CD14-positive monocyte (primary cell): ENCODE data around the gene CCDC40. TPM values are rescaled to one million over a fixed set of nuclear protein-coding genes. Genes with fewer than 3 reads are reported as not detected.

Experiments used
- DNase-seq, 3 donors: peaks; one replicate each; pipeline ENCODE4 v3.0.0-alpha.2; 2011 to 2022
- H2AFZ ChIP-seq: 2 replicates; pipeline ENCODE4 v1.6.0; 2012; ENCODE audit warnings: mild to moderate bottlenecking, low read depth, low read length, inconsistent platforms; ENCODE audit not compliant: insufficient read depth, poor library complexity, severe bottlenecking
- H3K27ac ChIP-seq, 2 donors: 1 replicate in 1 of 2; 2 replicates in 1 of 2; pipeline ENCODE4 v1.5.1; 2012 to 2013; ENCODE audit warnings: low read length in 2 of 2, control low read depth in 1 of 2, inconsistent platforms in 1 of 2, low read depth in 1 of 2, mild to moderate bottlenecking in 1 of 2
- H3K27me3 ChIP-seq, 2 donors: one replicate each; pipeline versions ENCODE4 v1.6.0 to v1.6.1; 2011 to 2013; ENCODE audit warnings: low read length in 2 of 2; ENCODE audit not compliant: control insufficient read depth in 2 of 2, insufficient read depth in 2 of 2
- H3K36me3 ChIP-seq, 2 donors: replicated peaks in 1 of 2; 1 replicate in 1 of 2; 2 replicates in 1 of 2; pipeline versions ENCODE4 v1.5.1 to v1.6.1; 2012 to 2013; ENCODE audit warnings: low read length in 2 of 2, control low read depth in 1 of 2, inconsistent platforms in 1 of 2, mild to moderate bottlenecking in 1 of 2; ENCODE audit not compliant: insufficient read depth in 2 of 2, control insufficient read depth in 1 of 2
- H3K4me1 ChIP-seq, 2 donors: 1 replicate in 1 of 2; 2 replicates in 1 of 2; pipeline versions ENCODE4 v1.5.1 to v1.6.1; 2012 to 2013; ENCODE audit warnings: low read length in 2 of 2, control low read depth in 1 of 2, inconsistent platforms in 1 of 2, mild to moderate bottlenecking in 1 of 2, moderate library complexity in 1 of 2; ENCODE audit not compliant: insufficient read depth in 2 of 2, control insufficient read depth in 1 of 2
- H3K4me2 ChIP-seq: replicated peaks from 2 replicates; pipeline ENCODE3; 2012; ENCODE audit warnings: low read length, moderate library complexity, mild to moderate bottlenecking; ENCODE audit not compliant: poor library complexity, severe bottlenecking; ENCODE audit errors: extremely low read depth
- H3K4me3 ChIP-seq, 3 experiments: fragments of 200-600 bp in 1 of 3; sonication (generic) in 1 of 3; replicated peaks in 1 of 3; 1 replicate in 2 of 3; 2 replicates in 1 of 3; pipeline ENCODE4 v1.5.1; 2011 to 2013; ENCODE audit warnings: low read length in 3 of 3, mild to moderate bottlenecking in 3 of 3, control low read depth in 2 of 3, low read depth in 2 of 3, inconsistent platforms in 1 of 3, moderate library complexity in 1 of 3
- H3K79me2 ChIP-seq: 2 replicates; pipeline ENCODE4 v1.6.0; 2012; ENCODE audit warnings: mild to moderate bottlenecking, control low read depth, inconsistent platforms, low read length, moderate library complexity; ENCODE audit not compliant: insufficient read depth
- H3K9ac ChIP-seq: 2 replicates; pipeline ENCODE4 v1.6.0; 2017; ENCODE audit warnings: low read length, mild to moderate bottlenecking; ENCODE audit not compliant: insufficient read depth, poor library complexity, severe bottlenecking
- H3K9me3 ChIP-seq, 2 donors: replicated peaks in 1 of 2; 1 replicate in 1 of 2; 2 replicates in 1 of 2; pipeline versions ENCODE4 v1.5.1 to v1.6.1; 2012 to 2013; ENCODE audit warnings: low read length in 2 of 2, control low read depth in 1 of 2; ENCODE audit not compliant: control insufficient read depth in 1 of 2, insufficient read depth in 1 of 2
- H4K20me1 ChIP-seq: 2 replicates; pipeline ENCODE4 v1.6.0; 2012; ENCODE audit warnings: mild to moderate bottlenecking, low read length, control low read depth, moderate library complexity; ENCODE audit not compliant: insufficient read depth
- H3K27ac Mint-ChIP-seq, 7 donors: one replicate each; pipeline ENCODE4 v1.8.0; 2020; ENCODE audit warnings: mild to moderate bottlenecking in 7 of 7, mixed read lengths in 7 of 7, moderate library complexity in 6 of 7, inconsistent platforms in 2 of 7
- H3K27me3 Mint-ChIP-seq, 3 donors: one replicate each; pipeline ENCODE4 v1.8.0; 2021 to 2022; ENCODE audit warnings: low read depth in 3 of 3, mild to moderate bottlenecking in 3 of 3, mixed read lengths in 3 of 3, moderate library complexity in 3 of 3, inconsistent platforms in 1 of 3
- H3K36me3 Mint-ChIP-seq, 2 donors: one replicate each; pipeline ENCODE4 v1.8.0; 2020; ENCODE audit warnings: mixed read lengths in 2 of 2, inconsistent platforms in 1 of 2, mild to moderate bottlenecking in 1 of 2
- H3K4me1 Mint-ChIP-seq: one replicate; pipeline ENCODE4 v1.8.0; 2020; ENCODE audit warnings: mild to moderate bottlenecking, mixed read lengths
- H3K4me3 Mint-ChIP-seq, 2 donors: one replicate each; pipeline ENCODE4 v1.8.0; 2020; ENCODE audit warnings: mild to moderate bottlenecking in 2 of 2, mixed read lengths in 2 of 2, moderate library complexity in 1 of 2
- H3K9me3 Mint-ChIP-seq, 7 donors: one replicate each; pipeline ENCODE4 v1.8.0; 2020 to 2022; ENCODE audit warnings: mixed read lengths in 7 of 7, mild to moderate bottlenecking in 6 of 7, moderate library complexity in 6 of 7, inconsistent platforms in 2 of 7
- WGBS: methylation state at CpG from one replicate; pipeline ENCODE4 v1.1.5; 2013; ENCODE audit warnings: missing lambda C conversion rate; ENCODE audit not compliant: insufficient coverage; 5-methylcytosine and 5-hydroxymethylcytosine counted together
- intact Hi-C, 2 donors: fragments of 100-400 bp; cut with micrococcal nuclease; formaldehyde crosslinking; loops; one replicate each; pipeline versions ENCODE4 v1.15.0 to v1.15.1; 2023
- polyA plus RNA-seq, 3 donors: library from polyadenylated mRNA; depleted of rRNA in 1 of 3; unstranded in 2 of 3; stranded (reverse) in 1 of 3; fragments of 300-500 nt in 2 of 3; fragments of >200 nt in 1 of 3; fragmentation: Illumina TruSeq in 2 of 3; gene quantifications; 1 replicate in 2 of 3; 2 replicates in 1 of 3; pipeline ENCODE4 v1.2.3, GENCODE V29; 2012 to 2021
- TF ChIP-seq, protein P1 (sequence below): fragments of 200-600 bp; IDR thresholded peaks from one replicate; pipeline ENCODE4 v1.8.0; 2022; ENCODE audit warnings: antibody characterized with exemption, mild to moderate bottlenecking

Gene CCDC40
- polyA plus RNA-seq, 3 donors, result 0.21 to 0.27 TPM; not detected in 1

DNA sequence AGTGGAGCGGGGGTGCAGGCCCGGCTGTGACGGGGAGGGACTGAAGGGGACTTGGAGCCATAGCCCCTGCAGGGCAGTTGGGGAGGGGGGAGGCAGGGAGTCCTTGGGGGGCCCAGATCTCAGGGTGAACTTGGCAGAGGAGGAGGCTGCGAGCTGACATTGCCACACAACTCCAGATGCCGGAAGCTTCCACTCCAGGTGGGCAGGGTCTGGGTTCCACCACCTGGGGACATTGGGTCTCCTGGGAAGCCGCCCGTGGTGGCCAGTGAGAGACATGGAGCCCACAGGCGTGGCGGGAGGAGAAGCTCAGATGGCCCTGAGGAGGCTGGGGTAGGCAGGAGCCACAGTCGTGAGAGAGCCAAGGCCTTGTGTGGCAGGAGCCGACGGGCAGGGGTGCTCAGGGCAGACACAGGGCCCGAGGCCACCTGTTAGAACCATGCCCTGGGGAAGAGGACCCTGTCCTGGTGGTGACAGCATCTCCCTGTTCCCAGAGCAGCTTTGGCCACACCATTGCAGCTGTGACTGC lies 46.8 kb downstream of the CCDC40 start:
- H3K4me3 Mint-ChIP-seq, result no peak overlapping the region
- H3K27ac Mint-ChIP-seq, result no peak overlapping the region
- peaks cover 5% of the 10 kb centered on the region for H3K4me1 Mint-ChIP-seq
- H3K79me2 ChIP-seq, result no peaks in the 10 kb centered on the region
- no peaks in the 10 kb centered on the region for H3K9me3 ChIP-seq
- H3K27ac ChIP-seq, result no peak overlapping the region
- H3K36me3 Mint-ChIP-seq, result no peaks in the 10 kb centered on the region
- H3K36me3 ChIP-seq, result no peaks in the 10 kb centered on the region
- H3K4me2 ChIP-seq, result peak overlapping the region; percentile 12
- intact Hi-C loops, result no loop called here
- peak overlapping the region; percentile 67 for H2AFZ ChIP-seq
- no peaks in the 10 kb centered on the region for H3K9me3 Mint-ChIP-seq
- peaks cover 3 to 8% of the 10 kb centered on the region in 2 donors for H3K4me1 ChIP-seq
- H4K20me1 ChIP-seq, result no peaks in the 10 kb centered on the region
- no peaks in the 10 kb centered on the region for H3K27me3 ChIP-seq
- no peak overlapping the region for H3K4me3 ChIP-seq
- H3K9ac ChIP-seq, result no peak overlapping the region
- DNase-seq, result no peak
- TF ChIP-seq, protein P1, sequence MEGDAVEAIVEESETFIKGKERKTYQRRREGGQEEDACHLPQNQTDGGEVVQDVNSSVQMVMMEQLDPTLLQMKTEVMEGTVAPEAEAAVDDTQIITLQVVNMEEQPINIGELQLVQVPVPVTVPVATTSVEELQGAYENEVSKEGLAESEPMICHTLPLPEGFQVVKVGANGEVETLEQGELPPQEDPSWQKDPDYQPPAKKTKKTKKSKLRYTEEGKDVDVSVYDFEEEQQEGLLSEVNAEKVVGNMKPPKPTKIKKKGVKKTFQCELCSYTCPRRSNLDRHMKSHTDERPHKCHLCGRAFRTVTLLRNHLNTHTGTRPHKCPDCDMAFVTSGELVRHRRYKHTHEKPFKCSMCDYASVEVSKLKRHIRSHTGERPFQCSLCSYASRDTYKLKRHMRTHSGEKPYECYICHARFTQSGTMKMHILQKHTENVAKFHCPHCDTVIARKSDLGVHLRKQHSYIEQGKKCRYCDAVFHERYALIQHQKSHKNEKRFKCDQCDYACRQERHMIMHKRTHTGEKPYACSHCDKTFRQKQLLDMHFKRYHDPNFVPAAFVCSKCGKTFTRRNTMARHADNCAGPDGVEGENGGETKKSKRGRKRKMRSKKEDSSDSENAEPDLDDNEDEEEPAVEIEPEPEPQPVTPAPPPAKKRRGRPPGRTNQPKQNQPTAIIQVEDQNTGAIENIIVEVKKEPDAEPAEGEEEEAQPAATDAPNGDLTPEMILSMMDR, result no peak
- H3K27me3 Mint-ChIP-seq, result peaks cover 4 to 22% (median 14%) of the 10 kb centered on the region in 3 donors
- 85% methylated on average over 13 of the region's 13 CpGs for WGBS

DNA sequence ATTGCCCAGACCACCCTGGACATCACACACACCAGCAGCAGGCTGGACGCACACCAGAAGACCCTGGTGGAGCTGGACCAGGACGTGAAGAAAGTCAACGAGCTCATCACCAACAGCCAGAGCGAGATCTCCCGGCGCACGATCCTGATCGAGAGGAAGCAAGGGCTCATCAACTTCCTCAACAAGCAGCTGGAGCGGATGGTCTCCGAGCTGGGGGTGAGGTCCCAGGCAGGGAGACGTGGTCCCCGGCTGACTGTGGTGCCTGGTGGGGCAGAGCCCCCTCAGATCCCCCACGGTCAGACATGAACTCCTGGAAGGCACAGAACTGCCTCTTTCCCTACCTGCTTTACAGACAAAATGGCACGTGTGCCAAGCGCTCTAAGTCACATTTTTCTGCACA lies 48.3 kb downstream of the CCDC40 start:
- Mint-ChIP-seq H3K27me3 (peaks cover 4 to 23% (median 11%) of the 10 kb centered on the region in 3 donors), H3K27ac (no peak overlapping the region), H3K4me1 (peaks cover 5% of the 10 kb centered on the region), H3K4me3 (no peak overlapping the region), H3K36me3 (no peaks in the 10 kb centered on the region), H3K9me3 (peaks cover 0 to 2% (median 0%) of the 10 kb centered on the region in 7 donors)
- no peak overlapping the region for H3K4me2 ChIP-seq
- intact Hi-C loops, result no loop called here
- H4K20me1 ChIP-seq, result no peaks in the 10 kb centered on the region
- DNase-seq, result no peak
- 87% methylated on average over 15 of the region's 15 CpGs for WGBS
- H3K27ac ChIP-seq, result no peak overlapping the region
- no peaks in the 10 kb centered on the region for H3K36me3 ChIP-seq
- H3K9me3 ChIP-seq, result no peaks in the 10 kb centered on the region
- no peaks in the 10 kb centered on the region for H3K27me3 ChIP-seq
- TF ChIP-seq, protein P1, result no peak
- H3K79me2 ChIP-seq, result no peaks in the 10 kb centered on the region
- H2AFZ ChIP-seq, result no peak overlapping the region
- H3K9ac ChIP-seq, result no peak overlapping the region
- no peak overlapping the region for H3K4me3 ChIP-seq
- peaks cover 3 to 8% of the 10 kb centered on the region in 2 donors for H3K4me1 ChIP-seq
